BLaER1 (cell line): ENCODE measurements around the gene PTPRM.

Source experiments
- H3K27ac ChIP-seq: shearing (Covaris generic); formaldehyde crosslinking; 2 replicates; pipeline ENCODE4 v1.8.1; 2022
- H3K27me3 ChIP-seq: shearing (Covaris generic); formaldehyde crosslinking; 2 replicates; pipeline ENCODE4 v1.8.1; 2022
- H3K36me3 ChIP-seq: shearing (Covaris generic); formaldehyde crosslinking; 2 replicates; pipeline ENCODE4 v1.8.1; 2022
- H3K4me1 ChIP-seq: shearing (Covaris generic); formaldehyde crosslinking; 2 replicates; pipeline ENCODE4 v1.8.1; 2022
- H3K4me2 ChIP-seq: shearing (Covaris generic); formaldehyde crosslinking; 2 replicates; pipeline ENCODE4 v1.8.1; 2022
- H3K4me3 ChIP-seq: shearing (Covaris generic); formaldehyde crosslinking; 2 replicates; pipeline ENCODE4 v1.8.1; 2022
- H3K9ac ChIP-seq: shearing (Covaris generic); formaldehyde crosslinking; 2 replicates; pipeline ENCODE4 v1.8.1; 2022
- H3K9me3 ChIP-seq: shearing (Covaris generic); formaldehyde crosslinking; 2 replicates; pipeline ENCODE4 v1.8.1; 2022
- H4K20me1 ChIP-seq: shearing (Covaris generic); formaldehyde crosslinking; 2 replicates; pipeline ENCODE4 v1.8.1; 2022
- Cebpa-rat ChIP-seq: shearing (Covaris generic); IDR thresholded peaks from 2 replicates; pipeline ENCODE4 v1.8.1; 2022

The PTPRM gene

DNA sequence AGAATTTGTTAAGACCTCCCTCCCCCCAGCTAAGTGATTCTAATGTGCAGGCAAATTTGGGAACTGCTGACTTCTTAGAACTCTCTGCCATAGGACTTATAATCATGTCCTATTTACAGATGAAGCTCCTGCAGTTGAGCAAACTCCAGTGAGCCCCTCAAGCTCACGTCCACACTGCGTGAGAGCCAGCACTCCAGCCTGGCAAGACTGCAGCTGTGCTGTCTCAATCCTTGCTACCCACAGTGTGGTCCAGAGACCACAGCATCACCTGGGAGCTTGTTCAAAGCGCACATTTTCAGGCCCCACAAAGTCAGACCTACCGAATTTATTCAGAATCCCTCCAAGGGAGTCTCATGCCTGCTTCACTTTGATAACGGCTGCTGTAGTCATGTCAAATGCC lies 799.0 kb downstream of the PTPRM start:
- Histone ChIP-seq H3K9ac (no peak overlapping the region), H3K36me3 (no peaks in the 10 kb centered on the region), H4K20me1 (no peaks in the 10 kb centered on the region), H3K27ac (no peak overlapping the region), H3K4me3 (no peak overlapping the region), H3K27me3 (no peaks in the 10 kb centered on the region), H3K4me2 (no peak overlapping the region), H3K9me3 (no peaks in the 10 kb centered on the region), H3K4me1 (peaks cover 5% of the 10 kb centered on the region)
- TF ChIP-seq Cebpa-rat: no peak

DNA sequence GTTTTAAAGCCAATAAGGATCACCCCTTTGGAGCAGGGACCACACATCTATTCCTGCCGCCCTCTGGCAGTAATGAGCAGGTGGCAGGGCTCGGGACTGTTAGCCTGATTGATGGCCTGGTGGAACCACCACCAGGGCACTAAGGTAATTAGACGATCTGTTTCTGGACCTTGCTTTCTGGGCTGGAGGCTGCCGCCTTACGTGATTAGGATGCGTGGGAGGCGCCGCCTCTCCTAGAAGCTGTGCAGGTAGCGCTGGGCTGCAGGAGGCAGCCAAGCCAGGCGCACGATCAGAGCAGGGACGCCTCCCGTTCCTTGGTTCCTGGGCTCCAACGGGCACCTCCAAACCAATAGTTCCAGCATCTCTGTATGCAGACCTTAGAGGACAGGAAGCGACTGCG lies 799.5 kb downstream of the PTPRM start:
- Histone ChIP-seq H3K4me3 (no peak overlapping the region), H3K4me1 (peaks cover 5% of the 10 kb centered on the region), H3K27ac (no peak overlapping the region), H3K36me3 (no peaks in the 10 kb centered on the region), H3K4me2 (no peak overlapping the region), H3K9ac (no peak overlapping the region), H4K20me1 (no peaks in the 10 kb centered on the region), H3K9me3 (no peaks in the 10 kb centered on the region), H3K27me3 (no peaks in the 10 kb centered on the region)
- TF ChIP-seq Cebpa-rat: no peak

DNA sequence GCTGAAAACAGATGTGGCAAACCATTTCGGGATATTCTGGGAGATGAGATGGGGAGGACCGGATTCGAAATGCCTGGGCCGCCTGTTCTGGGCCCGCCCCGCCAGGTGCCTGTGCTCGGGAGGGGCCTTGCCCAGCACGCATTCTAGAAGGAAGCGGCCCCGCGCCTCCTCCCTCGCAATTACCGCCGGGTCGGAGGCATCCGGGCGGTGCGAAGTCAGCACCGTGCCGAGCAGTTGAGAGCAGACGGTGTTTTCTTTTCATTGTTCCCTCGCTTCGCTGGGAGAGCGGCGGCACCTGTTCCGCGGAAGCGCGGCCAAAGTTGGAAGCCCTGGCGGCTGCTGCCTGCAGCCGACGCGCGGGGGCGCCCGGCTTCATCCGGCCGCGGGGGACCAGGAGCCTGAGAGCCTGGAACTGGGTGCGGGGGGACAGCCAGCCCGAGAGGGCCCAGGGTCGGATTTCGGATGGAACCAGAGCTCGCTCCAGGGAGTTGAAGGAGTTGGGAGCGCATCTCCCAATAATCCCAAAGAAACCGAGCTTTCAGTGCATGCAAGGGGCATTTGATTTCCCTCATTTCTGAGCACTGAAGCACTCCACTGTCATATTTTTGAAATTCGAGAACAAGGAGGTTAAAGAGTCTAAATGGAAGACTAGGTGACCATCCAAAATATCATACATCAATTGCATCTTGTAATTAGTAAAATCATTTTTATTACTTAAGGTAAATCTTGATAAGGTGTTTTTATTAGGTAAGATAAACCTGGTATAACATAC lies 800.3 kb downstream of the PTPRM start:
- Histone ChIP-seq H3K4me2 (no peak overlapping the region), H3K4me1 (peaks cover 5% of the 10 kb centered on the region), H3K9ac (no peak overlapping the region), H3K27ac (no peak overlapping the region), H3K4me3 (no peak overlapping the region), H3K36me3 (no peaks in the 10 kb centered on the region), H3K9me3 (no peaks in the 10 kb centered on the region), H3K27me3 (no peaks in the 10 kb centered on the region), H4K20me1 (no peaks in the 10 kb centered on the region)
- no peak for TF ChIP-seq Cebpa-rat

DNA sequence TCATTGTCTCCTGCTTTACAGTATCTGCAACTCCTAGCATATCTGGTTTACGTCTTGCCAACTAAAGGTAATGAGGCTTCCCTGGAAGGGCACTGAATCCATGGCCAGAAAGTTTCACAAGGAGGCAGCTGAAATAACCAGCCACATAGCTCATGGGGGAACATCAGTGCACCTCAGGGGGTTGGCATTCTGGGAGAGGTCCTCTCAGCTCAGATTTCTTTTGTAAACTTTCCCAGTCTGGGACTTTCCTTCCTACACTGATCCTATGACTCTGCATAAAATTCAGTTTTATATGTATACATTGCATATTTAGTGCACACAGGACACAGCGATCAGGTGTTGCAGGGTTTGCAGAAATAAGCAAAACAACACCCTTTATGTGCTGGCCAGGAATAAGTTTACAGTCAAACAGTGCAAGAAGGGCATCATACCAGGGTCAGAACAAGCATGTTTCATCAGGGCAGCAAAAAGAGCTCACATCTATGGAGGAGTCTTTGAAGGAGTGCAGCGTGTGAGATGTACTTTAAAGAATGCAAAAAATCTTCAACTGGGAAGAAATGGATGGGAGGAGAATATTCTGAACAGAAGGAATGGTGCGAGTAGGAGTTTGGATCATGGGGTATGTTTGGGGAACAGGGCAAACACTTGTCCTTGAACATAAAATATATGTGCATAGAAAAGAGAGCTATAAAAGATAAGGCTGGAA lies 801.5 kb downstream of the PTPRM start:
- Histone ChIP-seq H4K20me1 (no peaks in the 10 kb centered on the region), H3K36me3 (no peaks in the 10 kb centered on the region), H3K27me3 (no peaks in the 10 kb centered on the region), H3K4me1 (peaks cover 5% of the 10 kb centered on the region), H3K4me2 (no peak overlapping the region), H3K9me3 (no peaks in the 10 kb centered on the region), H3K4me3 (no peak overlapping the region), H3K27ac (no peak overlapping the region), H3K9ac (no peak overlapping the region)
- TF ChIP-seq Cebpa-rat: no peak

DNA sequence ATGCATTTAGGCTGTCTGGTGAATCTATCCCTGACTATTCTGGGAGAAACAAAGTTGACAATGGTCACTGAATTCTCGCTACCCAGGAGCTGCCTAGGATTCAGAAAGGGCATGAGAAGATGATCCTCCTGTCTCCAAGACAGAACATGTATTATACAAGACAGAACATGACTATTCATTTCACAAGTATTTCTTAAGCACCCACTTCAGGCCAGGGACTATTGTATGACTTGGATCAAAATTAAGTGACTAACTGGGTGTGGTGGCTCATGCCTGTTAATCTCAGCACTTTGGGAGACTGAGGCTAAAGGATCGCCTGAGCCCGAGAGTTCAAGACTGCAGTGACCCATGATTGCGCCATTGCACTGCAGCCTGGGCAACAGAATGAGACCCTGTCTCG lies 806.4 kb downstream of the PTPRM start:
- Histone ChIP-seq H3K36me3 (no peaks in the 10 kb centered on the region), H3K9me3 (no peaks in the 10 kb centered on the region), H3K4me3 (no peak overlapping the region)

DNA sequence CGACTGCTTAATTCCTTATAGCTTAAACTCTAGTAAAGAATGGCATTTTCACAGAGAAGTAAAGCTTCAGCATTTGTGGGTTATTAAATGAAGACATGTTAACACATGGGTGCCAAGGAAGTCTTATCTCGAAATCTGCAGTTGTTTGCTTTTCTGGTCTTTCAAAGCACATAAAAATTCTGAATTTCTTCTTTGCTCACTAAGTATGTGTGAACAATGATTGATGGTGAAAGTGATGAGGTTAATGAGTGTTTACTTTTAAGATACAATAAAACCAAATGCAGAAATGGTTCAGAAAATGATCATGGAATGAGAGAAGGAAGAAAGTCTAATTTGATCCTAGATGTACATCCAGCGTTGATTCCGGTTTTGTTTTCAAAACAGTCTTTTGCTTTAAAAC lies 807.6 kb downstream of the PTPRM start:
- Histone ChIP-seq H3K27me3 (no peaks in the 10 kb centered on the region), H3K9me3 (no peaks in the 10 kb centered on the region), H3K4me1 (peaks cover 5% of the 10 kb centered on the region), H3K27ac (no peak overlapping the region), H3K4me3 (no peak overlapping the region), H4K20me1 (no peaks in the 10 kb centered on the region), H3K9ac (no peak overlapping the region), H3K36me3 (no peaks in the 10 kb centered on the region), H3K4me2 (no peak overlapping the region)
- no peak for TF ChIP-seq Cebpa-rat

More for the DNA sequence above, 806.4 kb downstream of the PTPRM start:
- Histone ChIP-seq H3K4me2 (no peak overlapping the region), H3K9ac (no peak overlapping the region), H4K20me1 (no peaks in the 10 kb centered on the region), H3K27me3 (no peaks in the 10 kb centered on the region), H3K27ac (no peak overlapping the region), H3K4me1 (peaks cover 5% of the 10 kb centered on the region)
- no peak for TF ChIP-seq Cebpa-rat

DNA sequence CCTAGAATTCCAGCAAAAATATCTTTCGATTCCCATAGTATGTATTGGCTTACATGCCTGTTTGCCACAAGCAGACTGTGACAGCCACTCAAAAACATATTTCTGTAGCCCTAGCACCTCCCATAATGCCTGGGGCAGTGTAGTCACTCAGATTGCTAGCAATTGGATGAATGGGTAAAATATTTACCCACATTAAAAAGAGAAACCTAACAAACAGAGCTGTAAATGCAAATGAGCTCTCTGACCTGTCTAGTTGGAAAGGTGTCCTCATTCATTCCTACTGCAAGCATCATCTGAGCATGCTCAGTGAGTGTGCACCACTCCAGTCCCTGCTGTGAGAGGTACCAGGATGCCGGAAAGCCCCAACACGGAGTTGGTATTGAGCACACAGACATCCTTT lies 808.1 kb downstream of the PTPRM start:
- Histone ChIP-seq H3K9me3 (no peaks in the 10 kb centered on the region), H3K27ac (no peak overlapping the region), H4K20me1 (no peaks in the 10 kb centered on the region), H3K4me1 (peaks cover 4% of the 10 kb centered on the region), H3K27me3 (no peaks in the 10 kb centered on the region), H3K36me3 (no peaks in the 10 kb centered on the region), H3K4me2 (no peak overlapping the region), H3K9ac (no peak overlapping the region), H3K4me3 (no peak overlapping the region)
- TF ChIP-seq Cebpa-rat: no peak

DNA sequence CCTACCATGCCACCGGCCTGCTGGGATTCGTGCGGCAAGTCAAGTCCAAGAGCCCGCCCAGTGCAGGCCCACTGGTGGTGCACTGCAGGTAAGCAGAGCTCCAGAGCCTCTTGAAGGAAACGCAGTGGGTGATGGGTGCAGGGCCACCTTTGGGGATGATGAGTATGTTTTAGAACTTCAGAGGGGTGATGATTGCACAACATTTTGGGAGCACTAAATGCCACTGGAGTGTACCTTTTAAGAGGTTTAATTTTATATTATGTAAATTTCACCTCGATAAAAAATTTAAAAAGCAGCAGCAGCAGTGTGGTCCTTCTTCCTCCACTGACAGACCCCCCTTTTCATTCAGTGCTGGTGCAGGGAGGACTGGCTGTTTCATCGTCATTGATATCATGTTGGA lies 809.0 kb downstream of the PTPRM start:
- Histone ChIP-seq H3K36me3 (no peaks in the 10 kb centered on the region), H3K4me1 (no peaks in the 10 kb centered on the region), H3K4me3 (no peak overlapping the region), H3K27ac (no peak overlapping the region), H3K9me3 (no peaks in the 10 kb centered on the region), H4K20me1 (no peaks in the 10 kb centered on the region), H3K4me2 (no peak overlapping the region), H3K9ac (no peak overlapping the region), H3K27me3 (no peaks in the 10 kb centered on the region)
- TF ChIP-seq Cebpa-rat: no peak

DNA sequence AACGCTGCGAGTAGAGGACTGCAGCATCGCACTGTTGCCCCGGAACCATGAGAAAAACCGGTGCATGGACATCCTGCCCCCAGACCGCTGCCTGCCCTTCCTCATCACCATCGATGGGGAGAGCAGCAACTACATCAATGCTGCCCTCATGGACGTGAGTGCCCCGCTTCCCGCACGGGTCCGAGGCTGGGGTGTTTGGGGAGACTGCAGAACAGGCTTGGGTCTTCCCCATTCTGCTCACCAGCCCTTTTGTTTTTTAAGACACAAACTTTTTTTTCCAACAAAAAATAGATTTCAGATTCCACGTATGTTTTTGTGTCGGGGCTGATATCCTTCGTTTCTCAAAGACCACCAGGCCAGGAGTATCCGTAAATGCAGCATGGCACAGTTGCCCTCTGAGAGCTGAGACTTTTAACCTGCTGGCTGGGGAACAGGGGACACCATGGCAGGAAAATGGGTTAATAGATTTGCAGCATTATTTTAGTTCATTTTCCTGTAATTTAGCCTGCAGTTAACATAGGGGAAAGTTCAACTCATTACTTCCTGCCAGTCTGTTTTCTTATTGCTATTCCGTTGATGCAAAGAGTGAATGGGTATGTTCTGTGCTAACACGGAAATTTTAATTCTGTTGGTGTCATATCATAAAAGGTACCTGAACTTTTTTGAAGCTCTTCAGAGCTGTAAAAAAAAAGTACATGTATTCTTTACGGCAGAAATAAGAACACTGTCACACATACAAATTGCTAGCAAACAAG lies 812.2 kb downstream of the PTPRM start:
- H3K9me3 ChIP-seq: no peaks in the 10 kb centered on the region
- TF ChIP-seq Cebpa-rat: no peak
- H3K4me1 ChIP-seq: no peaks in the 10 kb centered on the region
- H3K36me3 ChIP-seq: no peaks in the 10 kb centered on the region
- H3K9ac ChIP-seq: no peak overlapping the region
- H4K20me1 ChIP-seq: no peaks in the 10 kb centered on the region
- H3K4me2 ChIP-seq: no peak overlapping the region
- H3K27ac ChIP-seq: no peak overlapping the region
- no peak overlapping the region for H3K4me3 ChIP-seq
- H3K27me3 ChIP-seq: no peaks in the 10 kb centered on the region

DNA sequence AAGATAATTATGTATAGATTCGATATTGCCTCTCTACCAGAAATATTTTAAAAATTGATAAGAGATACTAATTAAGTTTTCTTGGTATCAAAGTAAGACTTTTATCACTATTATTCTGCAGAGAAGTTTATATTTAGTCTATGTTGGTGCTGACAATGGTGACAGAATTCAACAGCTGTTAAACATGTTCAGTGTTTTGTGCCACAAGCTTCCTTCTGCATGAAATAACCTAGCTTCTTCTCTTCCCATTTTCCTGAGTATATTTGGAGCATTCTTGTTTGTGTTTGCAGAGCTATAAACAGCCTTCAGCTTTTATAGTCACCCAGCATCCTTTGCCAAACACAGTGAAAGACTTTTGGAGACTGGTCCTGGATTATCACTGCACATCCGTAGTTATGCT lies 812.9 kb downstream of the PTPRM start:
- Histone ChIP-seq H3K36me3 (no peaks in the 10 kb centered on the region), H3K4me1 (no peaks in the 10 kb centered on the region), H3K27me3 (no peaks in the 10 kb centered on the region), H3K9me3 (no peaks in the 10 kb centered on the region), H3K27ac (no peak overlapping the region), H4K20me1 (no peaks in the 10 kb centered on the region), H3K4me2 (no peak overlapping the region), H3K9ac (no peak overlapping the region), H3K4me3 (no peak overlapping the region)
- TF ChIP-seq Cebpa-rat: no peak
